ENCODE results near the gene IGHMBP2. TPM values are rescaled to one million over a fixed set of nuclear protein-coding genes. Genes with fewer than 3 reads are reported as not detected.

IGHMBP2 gene
- total RNA-seq, 1 experiment from 2014 or later: 19.3 TPM

DNA sequence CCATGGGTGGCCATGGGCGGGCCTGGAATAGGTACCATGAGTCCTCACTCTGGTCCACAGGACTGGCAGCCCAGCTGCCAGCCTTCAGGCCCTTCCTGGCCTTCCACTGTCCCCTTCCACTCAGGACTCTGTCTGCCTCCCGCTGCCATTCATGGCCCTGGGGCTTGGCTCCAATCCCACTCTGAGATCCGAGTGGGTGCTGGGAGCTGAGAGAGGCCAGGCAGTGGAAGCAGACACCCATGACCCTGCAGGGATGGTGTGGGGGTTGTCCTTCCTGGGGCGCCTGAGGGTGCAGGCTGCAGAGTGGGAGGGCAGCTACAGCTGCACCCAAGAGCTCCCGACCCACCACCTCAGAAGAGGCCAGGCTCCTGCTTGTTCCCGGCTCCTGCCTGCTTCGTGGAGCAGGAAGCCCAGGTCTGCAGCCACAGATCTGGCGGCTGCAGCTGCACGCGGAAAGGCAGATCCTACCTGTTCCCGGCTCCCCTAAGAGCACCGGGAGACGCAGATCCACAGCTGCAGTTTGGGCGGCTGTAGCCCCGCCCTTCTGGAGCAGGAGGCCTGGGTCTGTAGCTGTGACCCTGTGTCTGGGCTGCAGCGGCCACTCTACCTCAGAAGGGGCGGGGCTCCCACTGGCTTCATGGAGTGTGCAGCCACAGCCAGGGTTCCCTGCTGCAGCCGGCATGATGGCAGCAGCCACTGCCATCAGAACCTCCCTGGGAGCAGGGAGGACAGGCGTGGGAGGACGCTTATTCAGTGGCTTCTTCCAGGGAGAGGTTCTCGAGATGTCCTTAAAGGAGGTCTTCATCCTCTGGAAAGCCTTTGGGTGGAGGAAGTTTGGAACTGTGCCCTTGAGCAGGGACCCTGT is 27.5 kb downstream of the IGHMBP2 start:
- intact Hi-C loops (cut with micrococcal nuclease): no loop called here
- Histone ChIP-seq H3K27me3 (ENCODE audit: insufficient read depth, low read length) (no peaks in the 10 kb centered on the region), H3K9me3 (ENCODE audit: control insufficient read depth in 1 of 2, insufficient read depth in 1 of 2, low read depth in 1 of 2, low read length in 2 of 2) (peaks cover 0 to under 1% of the 10 kb centered on the region in 2 experiments; a peak in 2 of 4 replicates), H2AFZ (ENCODE audit: low read depth, low read length, poor library complexity, severe bottlenecking) (no peak overlapping the region), H3K36me3 (ENCODE audit: control insufficient read depth in 1 of 2, insufficient read depth in 2 of 2, low read length in 2 of 2) (peaks cover 19 to 24% of the 10 kb centered on the region in 2 experiments), H3K79me2 (ENCODE audit: insufficient read depth, low read length) (peaks cover 7% of the 10 kb centered on the region; the same call in 1 of the 2 replicates), H3K4me3 (replicated peaks in 1 of 2; ENCODE audit: low read depth in 1 of 2, low read length in 2 of 2) (no peak overlapping the region), H3K4me2 (ENCODE audit: low read length) (no peak overlapping the region), H3K4me1 (ENCODE audit: control insufficient read depth in 1 of 2, insufficient read depth in 2 of 2, low read length in 2 of 2) (no peaks in the 10 kb centered on the region), H3K9ac (ENCODE audit: low read length) (no peak overlapping the region), H3K9me2 (ENCODE audit: insufficient read depth) (no peaks in the 10 kb centered on the region), H4K20me1 (ENCODE audit: insufficient read depth) (no peaks in the 10 kb centered on the region), H3K27ac (ENCODE audit: low read depth, low read length) (no peak overlapping the region)
- no peak for TF ChIP-seq JUND (IDR thresholded peaks at IDR 0.05)
- no peak for TF ChIP-seq SIN3A (IDR thresholded peaks at IDR 0.05; ENCODE audit: low read depth)
- TF ChIP-seq EZH2 (IDR thresholded peaks at IDR 0.05): no peak
- TF ChIP-seq, protein P1, sequence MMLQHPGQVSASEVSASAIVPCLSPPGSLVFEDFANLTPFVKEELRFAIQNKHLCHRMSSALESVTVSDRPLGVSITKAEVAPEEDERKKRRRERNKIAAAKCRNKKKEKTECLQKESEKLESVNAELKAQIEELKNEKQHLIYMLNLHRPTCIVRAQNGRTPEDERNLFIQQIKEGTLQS (IDR thresholded peaks at IDR 0.05): no peak
- TF ChIP-seq SP1 (IDR thresholded peaks at IDR 0.05; ENCODE audit: low read depth): no peak
- no peak for TF ChIP-seq TCF7L2 (IDR thresholded peaks at IDR 0.05; ENCODE audit: borderline replicate concordance, extremely low read depth, insufficient read depth, insufficient read length)
- TF ChIP-seq, protein P2, sequence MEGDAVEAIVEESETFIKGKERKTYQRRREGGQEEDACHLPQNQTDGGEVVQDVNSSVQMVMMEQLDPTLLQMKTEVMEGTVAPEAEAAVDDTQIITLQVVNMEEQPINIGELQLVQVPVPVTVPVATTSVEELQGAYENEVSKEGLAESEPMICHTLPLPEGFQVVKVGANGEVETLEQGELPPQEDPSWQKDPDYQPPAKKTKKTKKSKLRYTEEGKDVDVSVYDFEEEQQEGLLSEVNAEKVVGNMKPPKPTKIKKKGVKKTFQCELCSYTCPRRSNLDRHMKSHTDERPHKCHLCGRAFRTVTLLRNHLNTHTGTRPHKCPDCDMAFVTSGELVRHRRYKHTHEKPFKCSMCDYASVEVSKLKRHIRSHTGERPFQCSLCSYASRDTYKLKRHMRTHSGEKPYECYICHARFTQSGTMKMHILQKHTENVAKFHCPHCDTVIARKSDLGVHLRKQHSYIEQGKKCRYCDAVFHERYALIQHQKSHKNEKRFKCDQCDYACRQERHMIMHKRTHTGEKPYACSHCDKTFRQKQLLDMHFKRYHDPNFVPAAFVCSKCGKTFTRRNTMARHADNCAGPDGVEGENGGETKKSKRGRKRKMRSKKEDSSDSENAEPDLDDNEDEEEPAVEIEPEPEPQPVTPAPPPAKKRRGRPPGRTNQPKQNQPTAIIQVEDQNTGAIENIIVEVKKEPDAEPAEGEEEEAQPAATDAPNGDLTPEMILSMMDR (IDR thresholded peaks at IDR 0.05 in 2 of 3, conservative IDR thresholded peaks at IDR 0.05 in 1 of 3; ENCODE audit: borderline replicate concordance in 1 of 3, insufficient read depth in 1 of 3, low read depth in 2 of 3, low read length in 2 of 3): no peak
- no peak for TF ChIP-seq EGR1 (IDR thresholded peaks at IDR 0.05; ENCODE audit: low read depth)
- TF ChIP-seq ELF1 (IDR thresholded peaks at IDR 0.05; ENCODE audit: borderline replicate concordance, low read depth): no peak
- TF ChIP-seq ZFX (IDR thresholded peaks at IDR 0.05): no peak
- no peak for TF ChIP-seq RAD21 (IDR thresholded peaks at IDR 0.05; ENCODE audit: low read depth)
- TF ChIP-seq CBX3 (IDR thresholded peaks at IDR 0.05; ENCODE audit: low read depth): no peak
- TF ChIP-seq ZNF274 (IDR thresholded peaks at IDR 0.05; ENCODE audit: low read depth, low read length): no peak
- no peak for TF ChIP-seq EZH2phosphoT487 (IDR thresholded peaks at IDR 0.05; ENCODE audit: borderline replicate concordance)
- ChIA-PET CTCF (no interaction called here), POLR2A (no interaction called here), RAD21 (ENCODE audit: low non-redundant PET in 1 of 2, low total read pairs in 2 of 2, uncharacterized antibody in 2 of 2, unreplicated experiment in 2 of 2) (no interaction called here)
- no peak for ATAC-seq
- DNase-seq (ENCODE audit: low read depth, low spot score): no peak
- no TSS peak for BruUV-seq (replicated peaks)

Measured in HCT116 (cell line).